NOMO-1 (cell line): ENCODE data around the gene HLA-DMA.

Experiments used
- DNase-seq, 2 experiments: peaks; one replicate each; lab custom pipeline; 2025; ENCODE audit not compliant: unreplicated experiment in 2 of 2; lab: John Stamatoyannopoulos, UW

HLA-DMA gene

DNA sequence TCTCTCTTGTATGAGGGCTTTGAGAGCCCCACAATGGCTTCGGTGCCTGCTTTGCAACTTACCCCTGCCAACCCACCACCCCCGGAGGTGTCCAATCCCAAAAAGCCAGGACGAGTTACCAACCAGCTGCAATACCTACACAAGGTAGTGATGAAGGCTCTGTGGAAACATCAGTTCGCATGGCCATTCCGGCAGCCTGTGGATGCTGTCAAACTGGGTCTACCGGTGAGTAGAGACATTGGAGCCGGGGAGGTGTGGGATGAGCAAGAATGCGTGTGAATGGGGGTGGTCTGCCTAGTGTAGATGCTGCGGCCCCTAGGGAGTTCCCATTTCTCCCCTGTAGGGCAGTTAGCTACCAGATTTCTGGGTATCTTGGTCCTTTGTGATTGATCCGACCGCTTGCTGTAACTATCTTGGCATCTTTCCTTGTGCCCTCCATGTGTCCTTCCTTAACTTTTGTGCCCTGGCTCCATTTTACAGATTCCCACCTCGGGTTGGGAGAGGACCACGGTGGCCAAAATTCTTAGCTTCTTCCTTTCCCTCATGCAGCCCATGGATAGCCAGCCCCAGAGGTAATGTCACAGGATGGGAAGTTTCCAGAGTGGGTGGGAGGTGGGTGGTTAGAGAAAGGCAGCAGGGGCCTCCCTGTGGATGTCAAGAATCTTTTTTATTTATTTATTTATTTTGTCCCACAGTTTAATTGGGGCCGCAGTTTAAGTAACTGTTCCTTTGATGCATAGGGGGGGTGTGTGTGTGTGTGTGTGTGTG is 21.8 kb upstream of the HLA-DMA start:
- no peak for DNase-seq

DNA sequence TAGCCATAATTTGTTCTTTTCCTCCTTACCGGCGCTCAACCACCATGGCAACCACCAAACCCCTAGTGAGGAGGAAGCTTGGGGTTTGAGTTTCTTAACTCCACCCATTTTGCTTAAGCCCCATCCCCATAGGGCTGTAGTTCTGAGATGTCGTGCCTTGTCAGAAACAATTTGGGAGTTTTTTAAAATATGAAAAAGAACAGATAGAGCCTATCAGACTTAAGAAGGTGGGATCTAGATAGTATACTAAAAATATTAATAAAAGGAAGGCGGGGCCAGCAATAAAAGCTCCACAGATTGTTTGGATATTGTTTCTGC is 21.1 kb upstream of the HLA-DMA start:
- peak; percentile 62 to 66 for DNase-seq

DNA sequence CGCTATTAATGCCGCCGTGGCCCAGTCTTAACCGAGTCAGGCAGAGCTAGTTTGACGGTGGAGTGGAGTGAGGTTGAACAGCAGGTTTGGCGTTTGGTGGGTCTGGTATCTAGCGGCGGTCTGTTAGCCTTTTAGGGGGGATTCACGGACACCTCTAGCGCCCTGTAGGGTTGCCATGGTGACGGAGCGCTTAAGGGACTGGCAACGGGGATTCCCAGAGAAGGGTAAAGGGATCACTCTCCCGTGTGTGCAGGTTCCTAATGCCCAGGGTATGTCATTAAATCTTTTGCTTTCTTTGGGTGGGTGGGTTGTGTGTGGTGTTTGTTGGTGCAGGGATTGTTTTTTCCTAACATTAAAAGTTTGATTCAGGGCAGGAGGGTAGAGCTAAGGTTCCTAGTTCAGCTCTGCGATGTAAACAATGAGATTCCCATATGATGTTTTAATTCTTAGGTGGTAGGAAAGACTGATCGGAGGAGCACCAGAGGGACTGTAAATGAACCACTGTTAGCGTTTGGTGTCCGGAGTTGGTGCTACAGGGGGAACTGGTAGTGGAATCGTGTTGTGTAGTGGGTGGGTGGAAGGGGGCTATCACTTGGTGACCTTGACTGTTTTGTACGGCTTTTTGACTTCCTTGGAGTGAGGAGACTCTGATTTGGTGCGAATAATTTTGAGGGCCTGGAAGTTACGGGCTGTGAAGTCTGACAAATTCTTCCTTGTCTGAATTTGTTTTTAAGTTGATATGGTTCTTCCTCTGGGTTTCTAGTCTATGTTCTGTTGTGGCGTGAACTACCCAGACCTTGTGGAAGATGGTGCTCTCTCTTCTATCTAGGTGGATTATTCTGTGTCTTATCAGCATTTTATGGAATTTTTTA is 20.5 kb upstream of the HLA-DMA start:
- DNase-seq = peak; percentile 35 to 46

DNA sequence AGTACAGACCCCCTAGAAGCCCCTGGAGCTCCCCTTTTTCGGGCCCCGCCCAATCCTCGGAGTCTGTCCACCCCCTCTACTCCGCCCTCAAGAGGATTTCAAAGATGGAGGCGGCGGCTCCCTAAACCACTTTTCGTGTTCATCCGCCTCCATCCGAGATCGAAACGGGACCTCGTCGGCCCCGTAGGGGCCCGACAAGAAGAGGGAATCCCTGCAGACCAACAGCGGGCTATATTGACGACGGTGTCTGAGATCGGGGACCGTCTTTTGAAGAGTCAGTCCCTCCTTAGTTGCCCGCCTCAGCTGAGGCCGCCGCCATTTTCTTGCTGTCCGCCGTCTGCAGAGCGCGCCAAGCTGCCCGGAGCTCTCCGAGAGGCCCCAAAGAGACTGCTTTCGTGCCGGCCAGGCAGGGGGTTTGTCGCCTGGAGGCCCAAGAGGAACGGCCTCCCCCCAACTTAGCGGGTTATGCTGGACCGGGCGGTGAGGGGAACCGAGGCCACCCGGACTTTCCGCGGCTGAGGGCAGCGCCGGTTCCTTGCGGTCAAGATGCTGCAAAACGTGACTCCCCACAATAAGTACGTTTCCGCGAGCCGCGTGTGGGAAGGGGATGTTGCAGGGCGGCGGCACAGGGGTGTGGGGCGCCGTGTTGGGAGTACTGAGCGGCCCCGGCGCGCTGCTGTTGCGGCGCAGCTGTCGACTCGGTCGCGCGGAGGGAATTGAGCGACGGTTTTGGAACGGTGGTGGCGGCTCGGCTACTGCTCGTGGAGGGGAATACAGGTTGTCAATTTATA is 19.7 kb upstream of the HLA-DMA start:
- peak; percentile 79 to 90 for DNase-seq

DNA sequence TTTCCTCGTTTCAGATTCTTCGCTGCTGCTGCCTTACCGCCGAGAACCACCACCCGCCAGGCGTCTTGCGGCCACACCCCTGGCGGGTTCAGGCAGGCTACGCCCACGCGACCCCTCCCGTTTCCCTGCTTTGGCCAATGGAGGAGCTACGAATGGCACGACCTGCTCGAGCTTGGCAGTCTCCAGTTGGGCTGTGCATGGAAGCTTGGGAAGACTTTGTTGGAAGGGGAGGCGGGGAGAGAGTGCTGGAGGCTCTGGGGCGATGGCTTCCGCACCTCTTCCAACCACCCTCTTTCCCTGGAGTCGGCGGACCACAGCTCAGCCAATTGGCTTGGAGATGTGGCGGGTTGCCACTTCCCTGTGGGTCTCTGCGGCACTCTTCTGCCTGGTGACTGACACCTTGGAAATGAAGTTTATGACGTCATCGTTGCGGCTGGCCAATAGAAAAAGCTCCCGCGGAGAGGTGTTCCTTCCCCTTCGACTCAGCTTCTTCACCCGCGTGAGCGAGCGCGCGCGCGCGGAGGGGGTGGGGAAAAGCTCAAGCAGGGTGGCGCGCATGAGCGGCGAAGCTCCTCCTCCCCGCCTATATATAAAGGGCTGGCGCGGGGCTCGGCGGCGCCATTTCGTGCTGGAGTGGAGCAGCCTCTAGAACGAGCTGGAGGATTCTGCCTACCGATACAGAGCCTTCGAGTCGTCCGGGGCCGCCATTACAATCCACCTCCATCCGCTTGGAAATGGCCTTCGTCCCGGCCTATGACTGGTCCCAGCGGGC is 18.9 kb upstream of the HLA-DMA start:
- peak; percentile 99 for DNase-seq

DNA sequence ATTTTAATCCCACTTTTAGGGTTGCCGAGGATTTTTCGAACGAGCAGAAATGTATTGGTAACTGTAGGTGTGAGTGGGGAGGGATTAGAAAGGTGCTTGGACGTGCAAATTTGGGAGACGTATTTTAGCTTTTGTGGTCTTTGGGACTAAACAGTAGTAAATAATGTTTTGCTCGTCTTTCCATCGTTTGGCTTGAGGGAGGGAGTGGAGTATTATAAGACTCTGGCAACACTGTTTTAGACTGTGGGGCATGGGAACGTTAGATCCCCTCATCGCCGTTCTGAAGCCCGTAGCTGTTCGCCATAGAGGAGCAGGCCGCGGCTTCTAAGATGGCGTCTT is 18.3 kb upstream of the HLA-DMA start:
- no peak for DNase-seq

DNA sequence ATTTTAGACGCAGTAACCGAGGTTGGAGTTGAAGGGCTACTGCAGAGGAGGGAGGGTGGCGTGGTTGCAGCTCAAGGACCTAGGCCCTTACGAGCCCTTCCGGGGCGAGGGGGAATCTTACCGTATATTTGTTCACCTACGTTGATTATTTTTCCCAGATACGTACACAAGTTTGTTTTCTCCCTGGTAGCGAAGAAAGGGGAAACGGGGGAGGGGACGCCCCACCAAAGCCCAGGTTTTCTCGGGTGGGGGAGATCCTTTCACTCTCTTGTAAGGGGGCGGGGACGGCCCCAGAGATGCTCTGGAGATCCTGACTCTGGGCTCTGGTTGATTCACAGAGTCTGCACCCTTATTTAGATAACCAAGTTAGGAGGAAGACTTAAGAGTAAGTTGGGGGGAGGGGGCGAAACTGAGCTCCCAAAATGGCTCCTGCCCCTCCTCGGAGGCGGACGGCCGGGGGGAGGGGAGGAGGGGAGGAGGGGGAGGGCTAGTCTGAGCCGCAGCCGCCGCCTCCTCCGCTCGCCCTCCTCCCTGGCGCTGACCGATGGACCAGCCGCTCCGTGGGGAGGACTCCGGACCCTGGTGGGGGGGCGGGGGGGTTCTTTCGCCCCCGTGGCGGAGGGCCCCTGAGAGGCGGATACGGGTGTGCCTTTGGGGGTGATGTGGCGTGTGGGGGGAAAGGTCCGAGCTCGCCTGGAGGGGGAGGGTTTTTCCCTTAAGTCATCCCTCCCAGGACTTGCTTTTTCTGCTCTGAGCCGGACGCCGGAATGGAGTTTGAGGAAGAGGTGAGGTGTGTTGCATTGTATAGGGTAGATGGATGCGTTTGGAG is 17.7 kb upstream of the HLA-DMA start:
- DNase-seq = peak; percentile 75 to 77

DNA sequence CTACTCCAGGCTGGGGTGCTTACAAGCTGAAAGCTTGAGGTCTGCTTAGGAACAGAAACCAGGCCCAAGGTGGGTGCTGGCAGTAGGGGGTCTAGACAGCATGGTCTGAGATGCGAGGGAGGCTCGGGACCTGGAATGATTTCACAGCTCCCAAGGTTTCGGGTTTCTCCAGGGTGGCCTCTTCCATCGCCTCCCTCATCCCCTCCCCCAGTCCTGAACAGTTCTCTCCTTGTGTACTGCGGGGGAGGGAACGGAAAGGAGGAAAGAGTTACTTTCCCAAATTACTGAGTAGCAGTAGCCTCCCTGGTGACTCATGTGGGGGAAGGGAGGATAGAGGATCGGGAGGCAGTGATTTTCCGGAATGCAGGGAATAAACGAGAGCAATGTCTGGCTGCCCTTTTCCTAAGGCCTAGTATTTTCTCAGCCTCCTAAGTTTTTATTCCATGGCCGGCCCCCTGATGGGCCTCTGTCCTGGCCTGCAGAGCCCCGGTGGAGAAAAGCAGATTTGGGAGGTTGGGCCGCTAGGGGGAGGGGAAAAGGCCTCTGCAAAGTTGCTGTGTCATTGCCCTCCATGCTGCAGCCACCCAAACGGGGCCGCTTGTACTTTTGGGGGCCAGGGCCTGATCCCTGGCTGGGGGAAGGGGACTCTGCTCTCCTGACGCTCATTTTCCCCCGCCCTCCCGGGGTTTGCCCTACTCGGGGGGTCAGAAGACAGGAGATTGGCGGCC is 17.0 kb upstream of the HLA-DMA start:
- DNase-seq = peak; percentile 85 to 87

DNA sequence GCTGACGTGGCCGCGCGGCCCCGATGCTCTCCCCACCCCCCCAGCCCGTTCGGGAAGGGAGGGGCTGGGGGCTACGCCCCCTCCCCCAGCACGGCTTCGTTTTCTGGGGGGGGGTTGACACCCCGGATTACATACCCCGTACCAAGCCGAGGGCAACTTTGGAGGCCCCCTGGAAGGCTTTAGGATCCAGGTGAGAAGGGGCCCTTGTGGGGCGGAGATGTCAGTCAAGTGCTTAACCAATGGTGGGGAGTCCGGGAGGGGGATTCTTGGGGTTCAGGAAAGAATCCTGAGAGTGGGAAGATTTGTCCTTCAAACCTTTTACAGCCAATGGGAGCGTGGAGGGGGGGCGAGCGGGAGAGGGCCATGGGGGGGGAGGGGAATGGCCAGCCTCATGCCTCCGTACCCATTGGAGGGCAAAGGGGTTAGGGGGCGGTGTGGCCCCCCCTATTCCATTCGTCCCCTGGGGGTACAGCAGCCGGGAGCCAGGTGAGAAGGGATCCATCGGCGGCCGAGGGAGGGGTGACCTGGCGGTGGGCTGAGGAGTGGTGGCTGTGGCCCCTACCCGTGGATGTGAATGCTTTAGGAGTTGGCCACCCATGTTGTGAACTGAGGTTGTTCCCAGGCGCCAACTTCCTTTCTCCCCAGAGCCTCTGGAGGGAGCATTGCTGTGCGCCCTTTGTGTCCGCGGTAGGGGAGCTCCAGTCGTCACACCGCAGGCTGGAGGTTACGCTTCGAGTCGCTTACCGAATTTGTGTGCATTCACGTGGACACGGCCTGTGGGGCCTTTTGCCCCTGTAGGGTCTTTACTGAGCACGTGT is 16.2 kb upstream of the HLA-DMA start:
- peak; percentile 76 to 83 for DNase-seq

DNA sequence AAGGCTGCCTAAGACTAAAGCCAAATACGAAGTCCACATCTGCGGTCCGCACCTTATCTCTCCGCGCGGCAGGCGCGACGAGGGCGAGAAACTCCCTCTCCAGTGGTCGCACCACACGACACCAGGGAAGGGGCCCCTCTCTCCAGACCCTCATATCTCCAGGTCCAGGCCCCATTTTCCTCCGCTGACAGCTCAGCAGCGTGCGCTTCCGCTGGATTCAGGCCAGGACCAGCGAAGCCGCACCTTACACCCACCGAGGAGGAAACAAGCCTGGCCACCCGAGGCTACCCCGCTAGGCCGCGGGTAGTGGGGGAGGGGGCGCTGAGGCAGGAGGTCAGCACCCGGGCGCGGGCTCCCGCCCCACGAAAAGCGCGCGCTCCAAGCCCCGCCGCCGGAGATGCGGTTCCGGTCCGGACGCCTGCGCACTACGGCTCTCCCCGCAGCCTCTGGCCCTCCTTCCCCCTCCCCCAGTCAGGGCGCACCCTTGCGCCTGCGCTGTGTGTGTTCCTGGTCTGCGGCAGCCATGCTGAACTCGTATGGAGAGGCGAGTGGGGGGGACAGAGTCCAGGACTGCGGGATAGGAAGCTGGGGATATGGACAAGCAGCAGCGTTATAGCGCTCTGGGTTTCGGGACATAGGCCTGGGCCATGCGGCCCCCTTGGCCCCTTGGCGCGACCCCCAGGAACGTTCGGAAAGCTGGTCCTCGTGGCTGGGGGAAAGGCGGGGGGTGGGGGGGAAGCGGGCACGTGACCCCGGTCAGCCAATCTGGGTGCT is 15.4 kb upstream of the HLA-DMA start, which contains the start of gene BRD2:
Gene BRD2 (plus strand): TSS at position 502 of the 774 bp plus-strand sequence. CDS start 4,305 bp downstream, outside the sequence.
- peak; percentile 87 to 97 for DNase-seq

DNA sequence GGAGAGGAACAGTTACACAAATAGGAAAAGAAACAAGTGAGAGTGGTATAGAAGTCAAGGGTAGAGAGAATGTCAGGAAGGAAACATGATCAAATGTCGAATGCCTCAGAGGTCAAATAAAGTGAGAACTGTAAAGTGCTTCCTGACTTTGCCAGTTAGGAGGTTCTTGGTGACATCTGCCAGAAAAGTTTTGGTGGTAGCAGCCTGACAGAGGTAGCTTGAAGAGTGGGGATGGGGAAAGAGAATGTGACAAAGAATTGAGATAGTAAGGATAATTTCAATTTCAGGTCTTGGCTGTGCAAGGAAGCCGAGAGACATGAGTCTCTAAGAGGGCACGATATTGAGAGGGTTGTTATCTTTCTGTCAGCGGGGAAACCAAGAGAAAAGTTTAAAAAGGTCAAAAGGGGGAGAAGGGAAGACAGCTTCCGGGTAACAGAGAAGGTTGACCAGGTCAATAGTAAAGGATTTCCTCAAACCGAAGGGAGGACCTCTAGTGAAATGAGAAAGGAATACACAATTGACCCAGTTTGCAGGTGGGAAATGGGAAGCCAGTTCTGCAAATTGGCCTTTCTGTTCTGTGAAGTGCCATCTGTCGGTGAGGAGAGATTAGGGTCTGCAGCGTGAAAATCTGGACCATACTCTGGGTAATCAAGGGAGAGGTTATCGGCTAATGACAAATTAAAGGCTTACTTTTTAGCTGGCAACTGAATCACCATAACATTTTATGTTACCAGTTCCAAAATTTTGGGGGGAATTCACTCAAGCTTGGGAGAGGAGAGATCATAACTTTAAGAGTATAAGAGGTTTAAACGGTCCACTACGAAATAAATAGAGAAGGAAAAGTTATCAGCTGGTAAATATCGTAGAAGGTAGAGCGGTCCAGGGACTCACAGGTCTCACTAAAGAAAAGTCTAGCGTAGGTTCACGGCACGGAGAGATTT is 14.5 kb upstream of the HLA-DMA start:
- DNase-seq = peak; percentile 53 to 62

DNA sequence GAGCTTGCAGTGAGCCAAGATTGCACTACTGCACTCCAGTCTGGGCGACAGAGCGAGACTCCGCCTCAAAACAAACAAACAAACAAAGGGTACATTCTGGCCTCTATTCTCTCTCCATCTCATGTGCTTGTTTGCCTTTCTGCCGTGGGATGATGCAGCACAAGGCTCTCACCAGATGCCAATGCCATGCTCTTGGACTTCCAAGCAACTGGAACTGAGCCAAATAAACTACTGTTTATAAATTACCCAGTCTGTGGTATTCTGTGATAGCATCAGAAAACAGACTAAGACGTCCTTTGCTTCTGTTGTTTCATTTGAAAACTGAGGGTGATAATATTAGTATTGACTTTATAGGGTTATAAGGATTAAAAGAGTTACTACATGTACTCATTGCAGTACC is 11.9 kb upstream of the HLA-DMA start:
- no peak for DNase-seq

DNA sequence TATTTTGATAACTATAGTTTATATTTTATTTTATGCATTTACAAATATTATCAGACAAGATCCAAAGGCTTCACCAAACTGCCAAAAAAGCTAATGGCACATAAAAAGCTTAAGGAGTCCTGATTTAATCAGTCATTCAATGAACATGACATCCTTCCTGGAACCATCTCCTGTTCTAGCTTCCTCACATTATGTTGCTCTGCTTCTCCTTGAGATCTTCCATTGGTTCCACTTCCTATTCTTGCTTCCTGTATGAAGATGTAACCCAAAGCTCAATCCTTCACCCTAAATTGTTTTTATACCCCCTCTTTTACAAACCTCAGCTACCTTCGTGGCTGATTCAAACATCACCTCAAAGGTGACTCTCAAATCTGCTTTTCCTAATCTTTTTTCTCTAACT is 11.0 kb upstream of the HLA-DMA start:
- DNase-seq = no peak

DNA sequence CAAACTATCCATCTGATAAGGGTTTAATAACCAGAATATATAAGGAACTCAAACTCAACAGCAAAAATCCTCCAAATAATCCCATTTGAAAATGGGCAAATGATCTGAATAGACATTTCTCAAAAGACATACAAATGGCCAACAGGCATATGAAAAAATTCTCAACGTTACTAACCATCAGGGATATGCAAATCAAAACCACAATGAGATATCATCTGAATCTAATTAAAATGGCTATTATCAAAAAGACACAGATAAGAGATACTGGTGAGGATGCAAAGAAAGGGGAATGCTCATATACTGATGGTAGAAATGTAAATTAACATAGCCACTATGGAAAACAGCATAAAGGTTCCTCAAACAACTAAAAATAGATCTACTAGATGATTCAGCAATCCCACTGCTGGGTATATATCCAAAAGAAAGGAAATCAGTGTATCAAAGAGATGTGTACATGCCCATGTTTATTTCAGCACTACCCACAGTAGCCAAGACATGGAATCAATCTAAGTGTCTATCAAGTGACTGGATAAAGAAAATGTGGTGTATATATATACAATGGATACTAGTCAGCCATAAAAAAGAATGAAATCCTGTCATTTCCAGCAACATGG is 9.4 kb upstream of the HLA-DMA start:
- no peak for DNase-seq

DNA sequence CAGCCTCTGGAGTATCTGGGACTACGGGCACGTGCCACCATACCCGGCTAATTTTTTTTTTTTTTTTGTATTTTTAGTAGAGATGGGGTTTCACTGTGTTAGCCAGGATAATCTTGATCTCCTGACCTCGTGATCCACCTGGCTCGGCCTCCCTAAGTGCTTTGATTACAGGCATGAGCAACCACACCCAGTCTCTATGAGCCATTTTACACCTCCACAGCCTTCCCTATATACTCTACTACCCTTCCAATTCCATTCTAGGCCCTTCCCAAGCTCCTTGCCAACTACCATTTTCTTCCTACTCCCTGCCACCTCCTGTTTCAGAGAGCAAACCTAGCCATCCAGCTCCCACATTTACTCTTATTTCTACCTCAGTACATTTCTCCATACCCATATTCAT is 7.7 kb upstream of the HLA-DMA start:
- DNase-seq = no peak

DNA sequence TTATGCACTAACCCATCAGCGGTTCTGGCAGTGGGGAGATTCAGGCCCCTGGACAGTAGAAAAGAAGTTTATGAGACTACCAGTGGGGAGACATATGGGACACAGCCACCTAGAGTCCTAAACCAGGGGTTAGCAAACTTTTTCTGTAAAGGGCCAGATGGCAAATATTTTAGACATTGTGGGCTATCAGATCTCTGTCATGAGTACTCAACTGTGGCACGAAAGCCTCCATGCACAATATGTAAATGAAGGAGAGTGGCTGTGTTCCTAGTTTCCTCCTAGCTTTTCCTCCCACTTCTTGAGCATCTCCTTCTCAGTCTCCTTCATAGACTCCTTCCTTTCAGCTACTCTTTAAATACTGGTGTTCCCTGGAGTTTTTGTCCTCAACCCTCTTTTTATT is 3.3 kb upstream of the HLA-DMA start:
- DNase-seq = no peak
